GM19099 (cell line): ENCODE measurements around the gene GAR1.

Experiments used
- POLR2A ChIP-seq: IDR thresholded peaks from 3 replicates; pipeline ENCODE4 v1.6.1; 2011; ENCODE audit warnings: low read depth; ENCODE audit not compliant: insufficient read length; ENCODE audit errors: extremely low read depth

GAR1 gene

DNA sequence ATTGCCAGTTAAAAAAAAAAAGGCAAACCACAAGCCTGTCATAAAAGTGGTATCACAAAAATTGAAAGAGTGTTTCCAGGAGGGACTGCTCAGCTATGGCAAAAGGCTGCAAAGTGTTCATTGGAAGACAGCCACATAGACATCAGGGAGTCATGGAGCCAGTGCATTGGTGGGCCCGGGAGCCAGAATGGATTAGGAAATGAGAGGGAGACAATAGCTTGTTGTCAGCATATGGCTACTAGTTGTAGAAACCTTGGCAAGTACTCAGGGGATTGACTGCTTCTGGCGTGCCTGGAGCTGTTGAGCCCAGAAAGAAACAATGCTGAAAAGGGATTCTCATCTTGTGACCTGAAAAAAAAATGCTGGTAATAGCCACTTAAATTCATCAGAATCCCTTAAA lies 5.0 kb downstream of the GAR1 start:
- no peak for TF ChIP-seq POLR2A

DNA sequence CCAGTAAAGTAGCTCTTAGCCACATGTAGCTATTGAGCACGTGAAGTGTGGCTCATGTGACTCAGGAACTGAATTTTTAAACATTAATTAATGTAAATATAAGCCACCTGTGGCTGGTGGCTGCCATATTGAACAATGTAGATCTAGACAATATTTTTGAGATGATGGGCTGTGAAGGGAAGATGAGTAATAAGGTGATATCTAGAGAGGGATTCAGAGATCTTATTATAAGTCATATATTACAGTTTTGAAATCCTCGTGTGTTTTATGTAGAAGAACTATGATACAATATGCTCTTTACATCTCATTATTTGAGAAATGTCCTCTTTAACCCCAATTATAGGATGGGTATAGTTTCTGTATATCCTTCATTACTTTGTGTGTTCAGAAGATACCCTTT lies 5.6 kb downstream of the GAR1 start:
- no peak for TF ChIP-seq POLR2A

DNA sequence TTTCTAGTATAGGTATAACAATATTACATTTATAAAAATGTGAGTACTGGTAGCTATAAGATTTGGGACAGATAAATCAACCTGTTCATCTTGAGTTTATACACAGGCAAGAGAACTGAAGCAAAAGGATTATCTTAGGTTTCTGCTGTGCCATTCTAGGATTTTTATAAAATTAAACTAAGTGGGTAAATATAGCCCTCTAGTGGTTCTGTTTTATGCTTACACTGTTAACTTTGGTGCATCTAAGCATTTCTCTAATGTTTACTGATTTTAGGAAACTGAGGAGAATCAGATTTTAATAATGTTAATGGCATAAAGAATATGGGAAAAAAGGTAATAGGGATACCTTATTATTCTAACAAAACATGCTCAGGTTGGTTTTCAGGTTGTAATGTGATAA lies 11.2 kb downstream of the GAR1 start:
- no peak for TF ChIP-seq POLR2A

GRCh38 chr4:109827672-109828071 lies 12.1 kb downstream of the GAR1 start, which contains the start of gene RRH:
Gene RRH, plus strand, starts transcription at chr4:109827972. Its CDS starts 56 bp downstream, at chr4:109828028.
- TF ChIP-seq POLR2A: no peak

- TF ChIP-seq POLR2A: no peak
Observed at GRCh38 chr4:109833756-109834155, 18.2 kb downstream of the GAR1 start.

GRCh38 chr4:109836985-109837384 lies 21.4 kb downstream of the GAR1 start:
- TF ChIP-seq POLR2A: no peak

DNA sequence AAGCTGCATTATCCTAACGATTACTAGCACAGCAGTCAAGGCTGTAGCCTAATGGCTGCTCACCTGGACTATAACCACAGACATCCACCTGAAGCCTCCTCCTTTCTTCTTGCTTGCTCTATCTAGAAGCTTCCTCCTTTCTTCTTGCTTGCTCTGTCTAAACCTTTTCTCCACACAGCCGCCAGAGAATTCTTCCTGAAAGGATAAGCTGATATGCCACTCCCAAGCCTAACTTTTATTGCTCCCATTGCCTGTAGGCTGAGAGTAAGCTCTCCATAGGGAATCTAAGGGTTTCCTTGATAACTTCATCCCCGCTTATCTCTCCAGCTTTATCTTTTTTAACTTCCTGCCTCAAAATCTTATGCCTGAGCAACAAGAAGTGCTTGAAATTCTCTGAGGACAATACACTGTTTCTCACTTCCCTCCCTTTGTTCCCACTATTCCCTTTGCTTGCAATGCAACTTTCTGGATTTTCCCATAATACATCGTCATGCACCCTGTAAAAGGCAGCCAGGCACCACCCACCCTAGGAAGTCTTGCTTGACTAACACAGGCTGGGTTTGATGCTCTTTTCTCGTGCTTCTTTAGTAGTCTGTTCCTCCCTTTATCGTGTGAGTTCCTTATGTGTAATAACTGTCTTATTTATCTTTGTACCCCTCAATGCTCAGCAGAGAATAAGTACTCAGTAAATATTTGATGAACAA lies 31.0 kb downstream of the GAR1 start:
- no peak for TF ChIP-seq POLR2A

- no peak for TF ChIP-seq POLR2A
Observed at GRCh38 chr4:109847896-109848442, 32.4 kb downstream of the GAR1 start, which contains the start of gene LRIT3. Gene LRIT3, plus strand, starts transcription at chr4:109848107. Its CDS starts 95 bp downstream, at chr4:109848202.

- TF ChIP-seq POLR2A: no peak
Observed at GRCh38 chr4:109848501-109848900, 32.9 kb downstream of the GAR1 start.

DNA sequence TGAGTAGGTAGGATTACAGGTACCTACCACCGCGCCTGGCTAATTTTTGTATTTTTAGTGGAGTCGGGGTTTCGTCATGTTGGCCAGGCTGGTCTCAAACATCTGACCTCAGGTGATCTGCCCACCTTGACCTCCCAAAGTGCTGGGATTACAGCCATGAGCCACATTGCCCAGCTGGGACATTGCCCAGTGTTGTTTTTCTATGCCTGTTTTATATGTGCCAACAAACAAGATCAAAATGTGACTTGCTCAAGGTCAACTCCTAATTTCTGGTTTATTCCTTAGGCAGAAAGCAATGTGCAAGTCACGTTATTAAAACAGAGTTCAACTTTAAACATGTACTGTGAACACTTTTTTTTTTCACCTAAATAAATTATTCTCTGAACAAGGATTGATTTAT lies 35.0 kb downstream of the GAR1 start:
- no peak for TF ChIP-seq POLR2A

DNA sequence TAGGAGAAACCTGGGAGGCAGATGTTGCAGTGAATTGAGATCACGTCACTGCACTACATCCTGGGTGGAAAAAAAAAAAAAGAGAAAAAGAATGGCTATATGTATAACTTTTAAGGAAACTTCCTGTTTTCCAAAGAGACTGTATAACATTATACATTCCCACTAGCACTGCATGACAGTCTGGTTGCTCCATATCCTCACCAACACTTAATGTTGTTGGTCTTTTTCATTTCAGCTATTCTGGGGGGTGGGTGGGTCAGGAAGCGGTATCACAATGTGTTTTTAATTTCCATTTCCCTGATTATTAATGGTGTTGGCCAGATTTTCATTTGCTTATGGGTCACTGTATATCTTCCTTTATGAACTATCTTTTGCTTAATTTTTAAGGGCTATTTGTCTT lies 45.7 kb downstream of the GAR1 start:
- TF ChIP-seq POLR2A: no peak

- no peak for TF ChIP-seq POLR2A
Observed at GRCh38 chr4:109861916-109862511, 46.5 kb downstream of the GAR1 start.

DNA sequence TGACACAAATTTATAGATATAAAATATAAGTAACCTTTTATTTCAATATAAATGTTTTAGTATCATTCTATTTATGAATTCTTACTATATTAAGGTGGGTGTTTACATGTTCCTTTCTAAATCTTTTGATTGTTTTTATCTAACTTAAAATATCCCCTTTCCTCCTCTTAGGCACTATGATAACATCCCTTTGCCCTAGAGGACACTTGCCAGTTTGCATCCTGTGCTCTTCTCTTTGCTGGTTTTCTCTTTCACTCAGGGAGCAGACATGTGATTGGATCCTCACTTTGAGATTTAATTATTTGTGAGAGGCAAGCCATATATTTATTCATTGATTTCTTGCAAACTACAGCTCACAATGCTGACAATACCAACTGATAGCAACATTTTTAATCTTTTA lies 48.6 kb downstream of the GAR1 start:
- no peak for TF ChIP-seq POLR2A

- no peak for TF ChIP-seq POLR2A
Observed at GRCh38 chr4:109870061-109870460, 54.5 kb downstream of the GAR1 start.

DNA sequence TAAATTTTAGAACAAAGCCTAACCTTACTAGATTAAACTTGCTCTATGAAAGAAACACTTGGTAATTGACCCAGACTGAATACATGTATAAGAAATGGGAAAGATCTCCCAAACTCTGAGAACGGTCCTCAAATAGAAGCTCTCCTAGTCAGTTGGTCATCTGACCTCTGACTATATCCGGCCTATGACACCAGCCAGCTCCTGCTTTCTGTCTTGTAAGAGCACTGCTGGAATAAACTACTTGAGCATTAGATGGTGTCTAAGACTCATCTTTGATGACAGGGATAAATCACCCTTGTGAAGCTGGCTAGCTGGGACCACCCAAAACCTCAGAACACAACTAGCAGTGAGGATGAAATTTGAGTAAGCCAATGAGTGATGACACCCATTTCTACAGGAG lies 56.5 kb downstream of the GAR1 start:
- no peak for TF ChIP-seq POLR2A
